HEK293 (cell line): ENCODE results near the gene HPD.
A peak's percentile ranks its signal among the peaks of the same experiment; 100 is the strongest.

ENCODE experiments used
- CTCF ChIP-seq: fragments of 450-650 bp; formaldehyde crosslinking; IDR thresholded peaks from 2 replicates; pipeline ENCODE4 v1.5.1; 2016; ENCODE audit warnings: missing biosample characterization, missing genetic modification characterization
- EGR2 ChIP-seq: fragments of 450-650 bp; formaldehyde crosslinking; IDR thresholded peaks from 2 replicates; pipeline ENCODE4 v1.5.1; 2016; ENCODE audit warnings: low read depth, missing biosample characterization, missing genetic modification characterization
- GLIS1 ChIP-seq: fragments of 450-650 bp; formaldehyde crosslinking; IDR thresholded peaks from 2 replicates; pipeline ENCODE4 v1.5.1; 2016; ENCODE audit warnings: missing biosample characterization, missing genetic modification characterization
- INSM2 ChIP-seq: fragments of 450-650 bp; formaldehyde crosslinking; IDR thresholded peaks from 2 replicates; pipeline ENCODE4 v1.5.1; 2016; ENCODE audit warnings: missing biosample characterization, missing genetic modification characterization
- KLF10 ChIP-seq: fragments of 450-650 bp; IDR thresholded peaks from 2 replicates; pipeline ENCODE4 v1.5.1; 2018; ENCODE audit warnings: missing biosample characterization, mild to moderate bottlenecking, missing genetic modification characterization
- PATZ1 ChIP-seq: fragments of 450-650 bp; formaldehyde crosslinking; IDR thresholded peaks from 2 replicates; pipeline ENCODE4 v1.5.1; 2016; ENCODE audit warnings: missing biosample characterization, missing genetic modification characterization
- PRDM4 ChIP-seq: fragments of 450-650 bp; formaldehyde crosslinking; IDR thresholded peaks from 2 replicates; pipeline ENCODE4 v1.5.1; 2017; ENCODE audit warnings: missing biosample characterization, missing genetic modification characterization
- SALL2 ChIP-seq: fragments of 450-650 bp; formaldehyde crosslinking; IDR thresholded peaks from 2 replicates; pipeline ENCODE4 v1.5.0; 2017; ENCODE audit warnings: missing biosample characterization, mild to moderate bottlenecking, missing genetic modification characterization, borderline replicate concordance
- SCRT2 ChIP-seq: fragments of 450-650 bp; formaldehyde crosslinking; IDR thresholded peaks from 2 replicates; pipeline ENCODE4 v1.5.1; 2016; ENCODE audit warnings: missing biosample characterization, missing genetic modification characterization
- SP2 ChIP-seq: fragments of 450-650 bp; formaldehyde crosslinking; IDR thresholded peaks from 2 replicates; pipeline ENCODE4 v1.5.1; 2016; ENCODE audit warnings: missing biosample characterization, missing genetic modification characterization
- TRIM28 ChIP-seq: IDR thresholded peaks from 2 replicates; pipeline ENCODE4 v1.6.1; 2011; ENCODE audit warnings: low read length, control low read depth, borderline replicate concordance
- YY2 ChIP-seq: fragments of 450-650 bp; formaldehyde crosslinking; IDR thresholded peaks from 2 replicates; pipeline ENCODE4 v1.5.1; 2016; ENCODE audit warnings: missing biosample characterization, missing genetic modification characterization
- ZBTB20 ChIP-seq: fragments of 450-650 bp; formaldehyde crosslinking; IDR thresholded peaks from 2 replicates; pipeline ENCODE4 v1.5.1; 2016; ENCODE audit warnings: missing biosample characterization, missing genetic modification characterization
- ZBTB26 ChIP-seq: fragments of 450-650 bp; formaldehyde crosslinking; optimal IDR thresholded peaks from 2 replicates; pipeline ENCODE3; 2016; ENCODE audit warnings: missing biosample characterization, mild to moderate bottlenecking, missing genetic modification characterization
- ZBTB8A ChIP-seq: fragments of 450-650 bp; formaldehyde crosslinking; IDR thresholded peaks from 2 replicates; pipeline ENCODE4 v1.5.1; 2016; ENCODE audit warnings: missing biosample characterization, missing genetic modification characterization
- ZNF280C ChIP-seq: fragments of 450-650 bp; formaldehyde crosslinking; IDR thresholded peaks from 2 replicates; pipeline ENCODE4 v1.5.1; 2016; ENCODE audit warnings: missing biosample characterization, missing genetic modification characterization
- ZNF324 ChIP-seq: fragments of 450-650 bp; formaldehyde crosslinking; IDR thresholded peaks from 2 replicates; pipeline ENCODE4 v1.5.1; 2016; ENCODE audit warnings: missing biosample characterization, missing genetic modification characterization
- ZNF341 ChIP-seq: fragments of 450-650 bp; formaldehyde crosslinking; IDR thresholded peaks from 2 replicates; pipeline ENCODE4; 2016; ENCODE audit warnings: low read depth, missing biosample characterization, missing genetic modification characterization
- ZNF398 ChIP-seq: fragments of 450-650 bp; formaldehyde crosslinking; IDR thresholded peaks from 2 replicates; pipeline ENCODE4 v1.5.1; 2017; ENCODE audit warnings: missing biosample characterization, missing genetic modification characterization
- ZNF501 ChIP-seq: fragments of 450-650 bp; formaldehyde crosslinking; IDR thresholded peaks from 2 replicates; pipeline ENCODE4 v1.5.1; 2016; ENCODE audit warnings: missing biosample characterization, missing genetic modification characterization
- ZNF555 ChIP-seq: fragments of 450-650 bp; formaldehyde crosslinking; conservative IDR thresholded peaks from 2 replicates; pipeline ENCODE4 v1.5.1; 2017; ENCODE audit warnings: missing biosample characterization, mild to moderate bottlenecking, missing genetic modification characterization, inconsistent platforms
- ZNF660 ChIP-seq: fragments of 450-650 bp; IDR thresholded peaks from 2 replicates; pipeline ENCODE4 v1.5.1; 2018; ENCODE audit warnings: missing biosample characterization, mild to moderate bottlenecking, missing genetic modification characterization
- ZNF677 ChIP-seq: fragments of 450-650 bp; IDR thresholded peaks from 2 replicates; pipeline ENCODE4 v1.5.0; 2018; ENCODE audit warnings: missing biosample characterization, mild to moderate bottlenecking, missing genetic modification characterization, moderate library complexity
- ZNF701 ChIP-seq: fragments of 450-650 bp; formaldehyde crosslinking; IDR thresholded peaks from 2 replicates; pipeline ENCODE4 v1.5.1; 2016; ENCODE audit warnings: missing biosample characterization, missing genetic modification characterization
- ZNF785 ChIP-seq: fragments of 450-650 bp; formaldehyde crosslinking; IDR thresholded peaks from 2 replicates; pipeline ENCODE4 v1.5.1; 2016; ENCODE audit warnings: missing biosample characterization, missing genetic modification characterization

Gene HPD

GRCh38 chr12:121802843-121803698 is 55.6 kb downstream of the HPD start (continued):
- TF ChIP-seq SALL2 (no peak), SCRT2 (tag by site-specific recombination) (peak; percentile 57), GLIS1 (tag by site-specific recombination) (peak; percentile 64), YY2 (tag by site-specific recombination) (0 out of 2 replicates have a peak, but pooled peaks have one; percentile 33), EGR2 (tag by site-specific recombination) (no peak), ZNF501 (tag by site-specific recombination) (0 out of 2 replicates have a peak, but pooled peaks have one; percentile 37), TRIM28 (0 out of 2 replicates have a peak, but pooled peaks have one; percentile 24), PATZ1 (tag by site-specific recombination) (peak; percentile 96), ZNF398 (tag by site-specific recombination) (peak; percentile 98), ZBTB26 (tag by site-specific recombination) (peak; percentile 76), ZNF660 (tag by site-specific recombination) (peak; percentile 76; the same call in 1 of the 2 replicates), ZBTB20 (tag by site-specific recombination) (peak; percentile 98), SP2 (tag by site-specific recombination) (peak; percentile 86), ZNF701 (tag by site-specific recombination) (no peak), ZBTB8A (tag by site-specific recombination) (peak; percentile 93), ZNF324 (tag by site-specific recombination) (peak; percentile 57; the same call in 1 of the 2 replicates), ZNF785 (tag by site-specific recombination) (no peak), ZNF280C (tag by site-specific recombination) (no peak), CTCF (tag by site-specific recombination) (peak; percentile 19; the same call in 1 of the 2 replicates), KLF10 (peak; percentile 52; the same call in 1 of the 2 replicates), ZNF341 (tag by site-specific recombination) (peak; percentile 44; the same call in 1 of the 2 replicates), INSM2 (0 out of 2 replicates have a peak, but pooled peaks have one; percentile 21), PRDM4 (peak; percentile 18; the same call in 1 of the 2 replicates), ZNF677 (tag by site-specific recombination) (peak; percentile 100), ZNF555 (tag by site-specific recombination) (no peak)
